ENCODE results near the gene RAB8B.
"Not testable (repeated sequence)": the region's sequence is repeated elsewhere in the genome, so short reads cannot be mapped to it uniquely, and the experiment has no call there.

Gene RAB8B

GRCh38 chr15:63206079-63206478 lies 16.7 kb downstream of the RAB8B start:
- DNase-seq = no peak

- DNase-seq = not testable (repeated sequence)
Measured at GRCh38 chr15:63208824-63209223, 19.4 kb downstream of the RAB8B start.

- peak in 18 of 56 donors; percentile 2 to 56 (median 30) for DNase-seq
Measured at GRCh38 chr15:63210151-63211091, 21.0 kb downstream of the RAB8B start.

GRCh38 chr15:63211092-63211490 lies 21.7 kb downstream of the RAB8B start:
- no peak for DNase-seq

- no peak for DNase-seq
Measured at GRCh38 chr15:63211549-63211948, 22.1 kb downstream of the RAB8B start.

GRCh38 chr15:63212050-63213004 lies 22.9 kb downstream of the RAB8B start:
- no peak for DNase-seq

GRCh38 chr15:63218100-63218808 lies 28.8 kb downstream of the RAB8B start:
- no peak for DNase-seq

- DNase-seq = no peak
Measured at GRCh38 chr15:63219196-63219710, 29.8 kb downstream of the RAB8B start.

GRCh38 chr15:63221346-63221745 lies 31.9 kb downstream of the RAB8B start:
- DNase-seq = no peak

GRCh38 chr15:63223463-63223862 lies 34.1 kb downstream of the RAB8B start:
- no peak for DNase-seq

GRCh38 chr15:63225381-63225780 lies 36.0 kb downstream of the RAB8B start:
- DNase-seq = no peak

GRCh38 chr15:63226155-63226883 lies 36.9 kb downstream of the RAB8B start:
- DNase-seq = no peak

- no peak for DNase-seq
Measured at GRCh38 chr15:63226966-63227401, 37.6 kb downstream of the RAB8B start.

- DNase-seq = no peak
Measured at GRCh38 chr15:63227689-63228088, 38.3 kb downstream of the RAB8B start.

- DNase-seq = no peak
Measured at GRCh38 chr15:63231206-63231605, 41.8 kb downstream of the RAB8B start.

- DNase-seq = no peak
Measured at GRCh38 chr15:63231706-63232105, 42.3 kb downstream of the RAB8B start.

- DNase-seq = no peak
Measured at GRCh38 chr15:63232405-63232804, 43.0 kb downstream of the RAB8B start.

- no peak for DNase-seq
Measured at GRCh38 chr15:63232943-63233342, 43.5 kb downstream of the RAB8B start.

- no peak for DNase-seq
Measured at GRCh38 chr15:63233667-63234423, 44.4 kb downstream of the RAB8B start.
